K562 (cell line): ENCODE results near the gene ELOVL5. TPM values are rescaled to one million over a fixed set of nuclear protein-coding genes. Genes with fewer than 3 reads are reported as not detected.

Experiments used
- ARID2 ChIP-seq: fragments of 450-650 bp; IDR thresholded peaks from 2 replicates; pipeline ENCODE4 v1.6.1; 2017; ENCODE audit warnings: antibody characterized with exemption, mild to moderate bottlenecking
- PPARD ChIP-seq: fragments of 250-450 bp; sonication (Bioruptor Pico); IDR thresholded peaks from 2 replicates; pipeline ENCODE4 v1.8.0; 2022; ENCODE audit warnings: inconsistent platforms, mild to moderate bottlenecking, moderate library complexity
- RERE ChIP-seq: sonication (generic); formaldehyde crosslinking; IDR thresholded peaks from 2 replicates; pipeline ENCODE4 v1.8.0; 2023; ENCODE audit warnings: missing genetic modification reagents, mild to moderate bottlenecking, borderline replicate concordance
- RUNX1 ChIP-seq: sonication (generic); IDR thresholded peaks from 2 replicates; pipeline ENCODE4 v1.6.1; 2016; ENCODE audit warnings: antibody characterized with exemption, low read depth
- ZNF384 ChIP-seq: IDR thresholded peaks from 2 replicates; pipeline ENCODE4 v1.6.1; 2012; ENCODE audit warnings: low read depth, low read length, improper control_type of control experiment
- ZNF592 ChIP-seq: fragments of 450-650 bp; IDR thresholded peaks from 2 replicates; pipeline ENCODE4 v1.6.1; 2017; ENCODE audit warnings: antibody characterized with exemption, mild to moderate bottlenecking
- ZNF609 ChIP-seq: sonication (generic); formaldehyde crosslinking; IDR thresholded peaks from 2 replicates; pipeline ENCODE4 v1.8.1; 2023; ENCODE audit warnings: missing genetic modification reagents, mild to moderate bottlenecking, borderline replicate concordance
- ZNF639 ChIP-seq, 2 experiments: fragments of 200-800 bp in 1 of 2; sonication (Bioruptor generic) in 1 of 2; sonication (generic) in 1 of 2; formaldehyde crosslinking in 1 of 2; IDR thresholded peaks in 1 of 2; conservative IDR thresholded peaks in 1 of 2; 2 replicates each; pipeline versions ENCODE4 v1.5.0 to v1.6.1; 2016 to 2020; ENCODE audit warnings: missing compliant biosample characterization in 1 of 2, missing genetic modification characterization in 1 of 2, missing genetic modification reagents in 1 of 2
- polyA plus RNA-seq, 8 experiments: library from polyadenylated mRNA; depleted of rRNA in 4 of 8; stranded (reverse) in 5 of 8; unstranded in 3 of 8; fragments of >200 nt; fragmentation: Nextera tagmentation in 2 of 8; fragmentation: Illumina TruSeq in 1 of 8; extraction: Ambion mirVana in 2 of 8; extraction: Trizol in 1 of 8; gene quantifications; 2 replicates each; pipeline versions ENCODE4 v1.2.1 to v1.2.3, GENCODE V29; 2011 to 2014; ENCODE audit warnings: inconsistent platforms in 1 of 8, missing spikeins in 1 of 8
- total RNA-seq, 7 experiments: library from RNA; depleted of rRNA in 6 of 7; stranded (reverse); fragments of >200 nt in 6 of 7; fragmentation: Illumina TruSeq in 2 of 7; extraction: Trizol in 2 of 7; gene quantifications; 2 replicates each; pipeline versions ENCODE4 v1.2.1 to v1.2.3, GENCODE V29; 2011 to 2021; ENCODE audit warnings: low replicate concordance in 1 of 7

The ELOVL5 gene
- total and polyA plus RNA-seq, 9 of the 15 experiments (the other 6 are each of a cell fraction or from before 2014, with no cell fraction given): 70.6 to 245 (median 132) TPM

DNA sequence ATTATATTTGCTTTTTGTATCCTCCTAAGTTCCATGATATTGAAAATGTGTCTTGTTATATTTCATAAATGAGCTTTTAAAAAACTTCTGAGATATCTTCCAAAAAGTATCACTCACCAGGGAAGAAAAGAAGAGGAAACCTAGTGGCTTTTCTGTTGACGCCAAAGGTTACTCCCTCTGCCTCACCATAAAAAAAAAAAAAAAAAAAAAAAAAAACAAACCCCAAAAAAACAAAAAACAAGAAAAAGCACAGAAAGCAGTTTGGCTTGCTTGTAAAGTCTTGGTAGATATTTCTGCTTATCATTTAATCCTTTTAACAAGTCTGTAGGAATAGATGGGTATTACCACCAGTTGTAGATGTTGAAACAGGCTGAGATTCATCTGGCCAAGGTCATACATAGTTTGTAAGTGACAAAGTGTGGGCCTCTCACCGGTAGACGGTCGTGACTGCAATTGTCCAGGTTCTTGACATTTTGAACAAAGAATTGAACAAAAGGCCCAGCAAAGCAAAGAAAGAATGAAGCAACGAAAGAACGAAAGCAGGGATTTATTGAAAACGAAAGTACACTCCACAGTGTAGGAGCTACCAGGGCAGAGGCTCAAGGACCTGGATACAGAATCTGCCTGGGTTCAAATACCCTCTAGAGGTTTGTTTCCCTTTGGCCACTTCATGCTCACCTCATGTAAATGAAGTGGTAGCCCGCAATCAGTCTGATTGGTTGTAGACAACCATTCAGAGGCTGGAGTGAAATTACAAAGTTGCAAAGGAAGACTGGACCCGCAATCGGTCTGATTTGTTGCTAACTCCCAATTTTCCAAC lies 11.6 kb upstream of the ELOVL5 start (continued):
- TF ChIP-seq RERE (CRISPR knock-in tag): no peak
- TF ChIP-seq ZNF639 (CRISPR knock-in tag; conservative IDR thresholded peaks at IDR 0.05 in 1 of 2, IDR thresholded peaks at IDR 0.05 in 1 of 2): no peak
- TF ChIP-seq ZNF384: peak; percentile 39; the same call in 1 of the 2 replicates
- TF ChIP-seq PPARD (CRISPR knock-in tag): no peak
- no peak for TF ChIP-seq RUNX1
- TF ChIP-seq ZNF609 (CRISPR knock-in tag): no peak
- no peak for TF ChIP-seq ARID2
- peak; percentile 33; the same call in 1 of the 2 replicates for TF ChIP-seq ZNF592
